ENCODE measurements around the gene ENKUR.

ENKUR gene

DNA sequence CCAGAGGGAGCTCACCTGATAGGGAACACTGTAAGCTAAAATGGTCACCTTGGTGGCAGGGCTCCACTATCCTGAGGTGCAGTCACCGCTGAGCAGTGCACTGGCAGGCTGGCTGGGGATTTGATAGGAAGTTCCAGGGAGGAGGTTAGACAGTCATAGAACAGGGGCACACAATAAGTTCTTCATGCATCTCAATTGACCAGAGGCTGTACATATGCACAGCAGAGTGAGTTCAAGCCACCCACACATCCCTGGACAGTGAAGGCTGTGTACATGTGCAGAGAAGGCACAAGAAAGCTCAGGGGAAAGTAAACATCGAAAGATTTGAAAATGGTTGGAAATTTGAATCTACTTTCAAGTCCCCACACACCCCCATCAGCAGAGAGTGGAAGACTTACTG is 77.4 kb downstream of the ENKUR start:
- no peak for DNase-seq

DNA sequence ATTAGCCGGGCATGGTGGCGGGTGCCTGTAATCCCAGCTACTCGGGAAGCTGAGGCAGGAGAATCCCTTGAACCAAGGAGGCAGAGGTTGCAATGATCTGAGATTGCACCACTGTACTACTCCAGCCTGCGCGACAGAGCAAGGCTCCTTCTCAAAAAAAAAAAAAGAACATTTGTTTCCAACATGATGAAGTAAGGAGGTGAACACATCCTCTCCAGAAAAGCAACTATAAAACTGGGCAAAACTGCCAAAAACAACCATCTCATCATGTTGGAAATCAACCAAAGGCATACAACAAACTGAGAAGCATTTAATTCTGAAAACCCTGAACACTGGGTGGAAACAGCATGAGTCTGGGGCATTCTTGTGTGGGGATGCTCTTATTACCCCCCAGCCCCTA is 77.9 kb downstream of the ENKUR start:
- no peak for DNase-seq

DNA sequence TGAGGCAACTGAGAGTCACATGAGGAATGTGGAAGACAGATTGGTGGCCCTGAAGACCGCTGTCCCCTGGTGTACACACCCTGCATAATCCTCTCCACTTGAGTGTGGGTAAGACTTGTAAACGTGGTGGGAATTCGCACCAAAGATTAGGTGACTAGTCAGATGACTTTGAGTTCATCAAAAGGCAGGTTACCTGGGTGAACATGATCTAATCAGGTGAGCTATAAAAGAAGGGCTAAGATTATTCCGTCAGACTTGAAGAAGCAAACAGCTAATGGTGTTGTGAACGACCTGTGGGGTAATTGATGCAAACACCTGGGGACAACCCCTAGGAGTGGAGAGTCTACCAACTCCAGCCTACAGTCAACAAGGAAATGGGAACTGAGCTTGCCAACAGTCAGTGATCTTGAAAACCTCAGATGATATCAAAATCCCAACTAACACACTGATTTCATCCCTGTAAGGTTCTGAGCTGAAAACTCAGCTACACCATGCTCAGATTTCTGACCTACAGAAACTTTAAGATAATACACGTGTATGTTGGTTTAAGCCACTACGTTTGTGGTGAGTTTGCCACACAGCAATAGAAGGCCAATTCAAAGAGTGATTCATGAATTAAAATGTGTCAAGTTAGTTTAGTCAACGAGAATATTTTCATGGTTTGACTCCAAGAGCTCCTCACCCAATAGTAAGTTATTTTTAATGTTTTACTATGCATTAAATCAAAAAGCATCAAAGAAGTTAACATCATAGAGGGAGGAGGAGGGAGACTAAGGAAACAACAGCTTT is 80.3 kb downstream of the ENKUR start:
- DNase-seq = no peak

Measured in CD4-positive, alpha-beta T cell treated with Interleukin-6 for 4 hours (primary cell).